NCI-H1092 treated with DMSO at 0.1 percent for 48 hours (cell line): ENCODE results near the gene PMPCB.
"Not testable (repeated sequence)": the region's sequence is repeated elsewhere in the genome, so short reads cannot be mapped to it uniquely, and the experiment has no call there.

Source experiments
- DNase-seq: peaks from one replicate; lab custom pipeline; 2025; lab: John Stamatoyannopoulos, UW

Gene PMPCB, protein sequence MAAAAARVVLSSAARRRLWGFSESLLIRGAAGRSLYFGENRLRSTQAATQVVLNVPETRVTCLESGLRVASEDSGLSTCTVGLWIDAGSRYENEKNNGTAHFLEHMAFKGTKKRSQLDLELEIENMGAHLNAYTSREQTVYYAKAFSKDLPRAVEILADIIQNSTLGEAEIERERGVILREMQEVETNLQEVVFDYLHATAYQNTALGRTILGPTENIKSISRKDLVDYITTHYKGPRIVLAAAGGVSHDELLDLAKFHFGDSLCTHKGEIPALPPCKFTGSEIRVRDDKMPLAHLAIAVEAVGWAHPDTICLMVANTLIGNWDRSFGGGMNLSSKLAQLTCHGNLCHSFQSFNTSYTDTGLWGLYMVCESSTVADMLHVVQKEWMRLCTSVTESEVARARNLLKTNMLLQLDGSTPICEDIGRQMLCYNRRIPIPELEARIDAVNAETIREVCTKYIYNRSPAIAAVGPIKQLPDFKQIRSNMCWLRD

DNA sequence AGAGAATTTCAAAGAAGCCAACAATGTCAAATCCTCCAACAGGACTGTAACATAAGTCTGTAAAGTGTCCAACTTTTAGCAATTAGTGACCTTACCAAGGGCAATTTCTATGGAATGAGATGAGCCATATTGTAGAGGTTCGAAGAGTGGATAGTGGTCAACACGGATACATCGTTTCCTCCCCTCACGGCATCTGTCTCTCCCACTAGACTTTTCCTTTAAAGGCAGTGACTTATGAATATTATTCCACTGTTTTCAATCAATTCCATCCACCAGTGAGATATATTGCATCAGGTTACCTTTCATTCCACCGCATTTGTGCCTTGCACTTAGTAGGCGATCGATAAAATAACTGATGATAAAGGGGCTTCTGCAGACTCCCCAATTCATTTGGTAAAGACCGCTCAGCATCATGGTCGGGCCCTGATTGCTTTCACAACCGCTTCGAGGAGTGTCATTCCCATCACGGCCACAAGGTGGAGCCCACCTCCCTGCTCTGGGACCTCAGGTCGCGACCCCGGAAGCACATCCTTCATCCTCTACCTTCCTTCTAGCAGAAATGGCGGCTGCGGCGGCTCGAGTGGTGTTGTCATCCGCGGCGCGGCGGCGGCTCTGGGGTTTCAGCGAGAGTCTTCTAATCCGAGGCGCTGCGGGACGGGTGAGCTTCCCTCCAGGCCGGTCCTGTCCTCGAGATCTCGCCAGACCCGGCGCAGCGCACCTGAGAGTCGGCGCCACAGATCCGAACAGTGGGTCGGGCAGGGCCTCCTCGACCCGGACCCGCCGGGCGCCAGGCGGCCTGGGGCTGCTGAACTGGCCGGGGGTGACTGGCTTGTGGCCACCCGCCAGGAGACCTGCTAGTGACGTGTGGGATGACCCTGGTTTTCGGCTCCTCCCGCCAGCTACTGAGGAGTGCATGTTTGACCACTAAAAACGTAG, at the start of gene PMPCB:
Gene PMPCB, plus strand, starts transcription at position 535 of the 936 bp plus-strand sequence. Its CDS starts 25 bp downstream, at position 560.
- peak; percentile 94 for DNase-seq

DNA sequence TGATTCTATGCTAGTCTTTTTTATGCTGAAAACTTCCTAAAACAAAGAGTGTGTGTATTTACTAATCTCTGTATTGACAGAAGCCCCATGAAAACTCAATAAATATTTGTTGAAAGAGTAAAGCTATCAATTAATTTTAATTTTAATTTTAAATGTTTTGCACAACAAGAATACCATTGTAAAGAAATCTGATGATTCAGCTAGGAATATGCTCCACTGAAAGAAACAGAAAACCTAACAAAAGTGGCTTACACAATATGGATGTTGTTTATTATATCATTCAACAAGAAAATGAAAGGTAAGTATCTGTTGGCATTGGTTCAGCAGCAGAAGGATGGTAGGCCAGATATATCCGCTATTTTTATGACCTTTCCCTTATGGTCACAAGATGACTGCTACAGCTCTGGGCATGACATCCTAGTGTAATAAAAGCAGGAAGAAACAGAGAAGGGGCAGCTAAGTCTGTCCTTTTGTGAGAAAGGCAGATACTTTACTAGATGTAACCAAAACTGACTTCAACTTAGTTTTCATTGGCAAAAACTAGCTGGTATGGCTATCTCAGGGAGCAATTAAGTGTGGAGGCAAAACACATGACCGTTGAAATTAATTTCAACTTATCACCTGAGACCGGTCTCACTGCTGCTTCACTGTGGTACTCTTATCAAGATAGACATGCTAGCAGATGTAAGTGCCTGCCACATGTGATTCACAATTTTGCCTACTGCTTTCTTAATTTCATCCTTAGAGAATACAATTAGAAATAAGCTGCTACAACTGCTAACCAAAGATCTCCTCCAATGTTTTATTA, 43.3 kb upstream of the PMPCB start:
- DNase-seq: peak; percentile 5

GRCh38 chr7:103264054-103264453, 33.2 kb upstream of the PMPCB start:
- DNase-seq: not testable (repeated sequence)

DNA sequence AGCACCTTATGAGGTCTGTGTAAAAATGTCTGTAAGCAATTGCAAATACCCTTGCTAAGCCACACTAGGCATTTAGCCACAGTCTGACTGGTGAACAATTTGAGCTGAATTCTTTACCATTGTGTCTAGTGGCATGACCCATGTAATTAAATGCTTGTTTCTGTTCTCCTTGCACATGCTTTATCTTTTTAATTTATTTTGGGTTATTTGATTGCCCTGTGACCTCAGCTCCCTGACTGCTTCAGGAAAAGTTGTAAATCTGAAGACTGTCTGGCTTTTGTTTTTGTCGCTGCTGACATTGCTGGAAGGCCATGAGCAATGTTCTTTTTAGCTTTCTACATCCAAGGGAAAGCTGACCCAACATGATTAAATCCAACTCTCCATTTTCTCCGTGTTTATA, 31.0 kb upstream of the PMPCB start:
- DNase-seq: not testable (repeated sequence)

DNA sequence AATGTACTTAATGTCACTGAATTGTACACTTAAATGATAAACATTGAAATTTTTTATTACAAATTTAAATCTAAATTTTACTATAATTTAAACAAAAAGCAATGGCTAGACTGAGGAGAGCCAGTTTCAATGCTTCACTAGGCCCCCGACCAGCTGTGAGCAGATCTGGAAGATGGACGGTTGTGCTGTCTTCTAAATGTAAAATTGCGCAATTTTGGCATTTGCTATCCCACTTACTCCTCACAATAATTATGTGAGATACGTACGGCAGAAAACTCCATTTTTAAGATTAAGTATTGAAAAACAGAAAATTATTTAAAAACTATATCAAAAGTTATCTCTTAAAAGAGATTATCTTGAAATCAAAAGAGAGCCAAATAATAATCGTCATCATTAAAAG, 23.9 kb upstream of the PMPCB start:
- not testable (repeated sequence) for DNase-seq

DNA sequence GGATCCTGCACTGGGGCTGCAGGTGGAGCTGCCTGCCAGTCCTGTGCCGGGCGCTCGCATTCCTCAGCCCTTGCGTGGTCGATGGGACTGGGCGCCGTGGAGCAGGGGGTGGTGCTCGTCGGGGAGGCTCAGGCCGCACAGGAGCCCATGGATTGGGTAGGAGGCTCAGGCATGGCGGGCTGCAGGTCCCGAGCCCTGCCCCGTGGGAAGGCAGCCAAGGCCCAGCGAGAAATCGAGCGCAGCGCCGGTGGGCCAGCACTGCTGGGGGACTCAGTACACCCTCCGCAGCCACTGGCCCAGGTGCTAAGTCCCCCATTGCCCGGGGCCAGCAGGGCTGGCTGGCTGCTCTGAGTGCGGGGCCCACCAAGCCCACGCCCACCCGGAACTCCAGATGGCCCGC, 22.4 kb upstream of the PMPCB start:
- not testable (repeated sequence) for DNase-seq

DNA sequence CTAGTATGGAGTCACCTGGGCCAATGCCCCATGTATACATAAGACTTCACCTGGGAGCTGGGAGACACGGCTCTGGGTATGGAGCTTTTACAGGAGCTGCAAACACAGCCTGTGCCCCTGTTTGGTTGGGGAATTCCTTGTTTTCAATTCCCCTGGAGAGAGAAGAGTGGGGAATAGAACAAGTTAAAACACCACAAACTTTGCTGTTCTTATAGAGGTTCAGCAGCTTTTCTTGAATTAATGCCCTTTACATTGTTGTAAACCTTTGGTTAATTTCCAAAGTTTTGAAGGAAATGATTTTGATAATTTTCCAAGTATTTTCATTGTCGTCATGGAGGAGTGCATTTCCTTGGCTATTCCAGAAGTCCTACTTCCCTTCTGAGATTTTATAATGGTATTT, 19.0 kb upstream of the PMPCB start:
- DNase-seq: not testable (repeated sequence)

- DNase-seq: peak; percentile 60
Measured at GRCh38 chr7:103279636-103279962, 17.6 kb upstream of the PMPCB start.

DNA sequence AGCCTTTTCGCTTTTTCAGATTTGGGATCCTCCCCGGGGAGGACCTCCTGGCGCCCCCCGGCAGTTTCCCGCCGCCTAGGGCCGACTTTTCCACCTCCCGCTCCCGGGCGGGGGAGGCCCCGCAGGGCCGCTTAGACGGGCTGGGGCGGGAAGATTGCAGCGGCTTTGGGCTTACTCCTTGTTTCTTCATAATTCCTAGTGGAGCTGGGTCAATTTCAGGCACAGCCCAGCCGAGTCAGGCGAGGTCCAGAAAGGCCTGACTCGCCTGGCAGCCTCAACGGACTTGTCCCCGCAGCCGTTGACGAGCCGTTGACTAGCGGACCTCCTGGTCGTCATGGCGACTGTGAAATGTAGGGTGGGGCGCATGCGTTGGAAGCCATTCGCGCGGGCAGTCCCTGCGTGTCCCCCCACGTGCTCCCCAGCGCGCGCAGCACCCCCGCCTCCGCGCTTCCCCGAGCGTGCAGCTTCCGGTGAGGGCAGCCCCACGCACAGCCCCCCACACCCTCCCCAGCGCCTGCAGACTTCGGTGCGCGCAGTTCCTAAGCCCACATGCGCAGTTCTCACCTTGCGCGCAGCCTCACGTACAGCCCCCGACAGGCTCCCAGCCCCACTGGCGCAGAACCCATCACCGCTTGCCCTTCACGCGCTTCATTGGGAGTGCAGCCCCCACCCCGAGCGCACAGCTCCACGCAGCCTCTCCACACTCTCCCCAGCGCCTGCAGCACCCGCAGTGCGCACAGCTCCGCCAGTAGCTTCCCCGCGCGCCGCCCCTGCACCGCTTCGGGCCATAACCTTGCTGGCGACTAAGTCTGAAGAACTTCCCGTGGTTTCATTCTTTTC, 17.1 kb upstream of the PMPCB start:
- peak; percentile 87 for DNase-seq

GRCh38 chr7:103280803-103281155, 16.5 kb upstream of the PMPCB start:
- DNase-seq: peak; percentile 72

DNA sequence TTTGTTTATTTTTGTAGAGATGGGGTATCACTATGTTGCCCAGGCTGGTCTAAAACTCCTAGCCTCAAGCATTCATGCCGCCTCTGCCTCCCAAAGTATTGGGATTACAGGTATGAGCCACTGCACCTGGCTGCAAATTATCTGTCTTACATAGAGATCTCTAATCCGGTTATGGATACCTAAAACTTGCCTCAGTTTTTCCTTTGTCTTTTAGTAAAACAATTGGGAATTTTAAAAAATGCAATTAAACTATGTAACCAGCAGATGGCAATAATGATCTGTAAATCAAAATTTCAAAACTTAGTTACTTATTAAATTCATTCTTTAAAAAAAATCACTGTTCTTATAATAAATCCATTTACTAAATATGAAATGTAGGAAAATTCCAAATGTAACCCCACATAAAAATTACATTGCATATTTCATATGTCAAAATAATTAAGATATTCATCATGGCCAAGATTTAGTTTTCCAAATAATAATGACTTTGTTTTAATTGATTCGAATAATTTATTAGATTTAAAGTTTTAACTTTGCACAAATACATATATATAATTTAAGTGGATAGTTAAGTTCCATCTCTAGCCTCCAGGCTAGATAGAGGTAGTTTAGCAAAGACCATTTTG, 14.3 kb upstream of the PMPCB start:
- DNase-seq: not testable (repeated sequence)

- DNase-seq: peak; percentile 12
Measured at GRCh38 chr7:103292122-103292521, 5.1 kb upstream of the PMPCB start.

- DNase-seq: no peak
Measured at GRCh38 chr7:103293526-103293925, 3.7 kb upstream of the PMPCB start.

DNA sequence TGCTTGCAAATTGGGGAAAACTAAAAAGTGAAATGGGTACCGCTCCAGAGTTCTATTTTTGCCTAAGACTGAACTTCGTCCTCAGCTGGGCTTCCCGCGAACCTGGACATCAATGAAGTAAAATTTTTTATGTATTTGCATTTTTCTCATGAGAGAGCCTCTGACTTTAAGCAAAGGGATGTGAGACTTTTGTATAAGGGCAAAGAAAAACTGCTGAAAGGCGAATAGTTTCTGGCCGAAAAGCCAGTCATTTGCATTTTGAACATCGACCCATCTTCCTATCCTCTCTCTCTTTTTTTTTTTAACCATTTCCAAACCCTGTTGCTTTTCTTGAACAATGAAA, 573 bp downstream of the PMPCB start:
- no peak for DNase-seq

DNA sequence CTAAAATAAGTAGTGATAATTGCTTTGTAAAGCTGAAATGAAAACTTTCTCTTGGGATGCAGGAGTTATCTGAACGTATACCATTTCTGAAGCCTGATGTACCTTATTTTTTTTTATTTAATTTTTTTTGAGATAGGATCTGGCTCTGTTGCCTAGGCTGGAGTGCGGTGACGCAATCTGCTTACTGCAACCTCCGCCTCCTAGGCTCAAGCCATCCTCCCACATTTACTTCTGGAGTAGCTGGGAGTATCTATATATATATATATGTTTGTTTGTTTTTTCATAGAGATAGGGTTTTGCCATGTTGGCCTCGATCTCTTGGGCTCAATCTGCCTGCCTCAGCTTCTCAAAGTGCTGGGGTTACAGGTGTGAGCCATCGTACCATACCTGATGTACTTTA, 2.4 kb downstream of the PMPCB start:
- DNase-seq: no peak

DNA sequence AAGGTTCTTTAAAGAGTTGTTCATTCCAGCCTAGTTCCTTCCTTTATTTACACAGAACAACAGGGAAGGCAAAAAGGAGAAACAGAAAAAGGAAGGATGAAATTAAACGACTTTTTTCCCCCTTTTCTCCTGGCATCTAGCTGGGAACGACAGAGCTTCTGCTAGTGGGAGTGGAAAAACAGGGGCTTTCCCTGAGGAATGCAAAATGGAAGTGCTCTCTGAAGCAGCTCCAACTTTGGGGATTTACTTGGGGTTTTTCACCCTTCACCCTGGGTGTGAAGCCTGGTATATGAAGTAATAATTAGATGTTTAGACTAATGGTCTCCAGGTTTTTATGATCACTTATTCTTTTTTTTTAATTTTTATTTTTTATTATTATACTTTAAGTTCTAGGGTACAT, 4.2 kb downstream of the PMPCB start:
- DNase-seq: no peak

- DNase-seq: no peak
Measured at GRCh38 chr7:103307503-103308231, 10.4 kb downstream of the PMPCB start.

DNA sequence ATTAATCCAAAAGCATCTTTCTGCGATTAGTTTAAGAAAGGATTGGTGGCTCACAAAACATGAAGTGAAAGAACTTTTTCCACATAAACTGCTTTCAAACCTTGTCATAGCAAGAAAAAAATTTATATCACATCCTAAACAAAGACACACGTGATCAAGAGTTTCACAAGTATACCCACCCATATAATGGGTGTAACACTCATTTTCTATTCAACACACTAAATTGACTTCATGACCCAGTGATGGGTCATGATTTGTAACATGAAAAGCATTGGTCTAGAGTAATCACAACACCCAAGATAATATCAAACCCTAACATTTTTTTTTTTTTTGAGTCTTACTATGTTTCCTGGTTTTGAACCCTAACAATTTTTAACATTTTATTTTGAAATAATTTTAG, 17.6 kb downstream of the PMPCB start:
- DNase-seq: no peak

GRCh38 chr7:103316380-103316941, 19.2 kb downstream of the PMPCB start:
- DNase-seq: no peak

DNA sequence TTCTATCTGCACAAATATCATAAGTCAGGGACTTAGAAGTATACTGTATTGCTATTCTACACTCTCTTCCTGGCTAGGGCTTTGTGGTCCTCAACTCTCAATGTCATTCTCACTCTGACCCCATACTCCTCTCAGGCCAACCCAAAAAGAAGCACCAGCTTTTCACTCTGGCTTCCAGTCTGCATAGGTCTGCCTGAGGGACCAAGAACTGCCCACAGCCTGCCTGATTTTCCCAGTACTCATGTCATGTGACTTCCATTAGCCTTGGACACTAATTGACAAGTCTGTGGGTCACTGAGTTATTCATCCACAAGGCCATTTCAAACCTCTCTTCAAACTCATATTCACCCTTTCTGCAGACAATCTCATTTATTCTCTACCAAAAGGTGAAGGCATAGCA, 19.8 kb downstream of the PMPCB start:
- DNase-seq: no peak
